ENCODE results near the gene EFCAB9.
"Not testable (repeated sequence)": the region's sequence is repeated elsewhere in the genome, so short reads cannot be mapped to it uniquely, and the experiment has no call there.

EFCAB9 gene

DNA sequence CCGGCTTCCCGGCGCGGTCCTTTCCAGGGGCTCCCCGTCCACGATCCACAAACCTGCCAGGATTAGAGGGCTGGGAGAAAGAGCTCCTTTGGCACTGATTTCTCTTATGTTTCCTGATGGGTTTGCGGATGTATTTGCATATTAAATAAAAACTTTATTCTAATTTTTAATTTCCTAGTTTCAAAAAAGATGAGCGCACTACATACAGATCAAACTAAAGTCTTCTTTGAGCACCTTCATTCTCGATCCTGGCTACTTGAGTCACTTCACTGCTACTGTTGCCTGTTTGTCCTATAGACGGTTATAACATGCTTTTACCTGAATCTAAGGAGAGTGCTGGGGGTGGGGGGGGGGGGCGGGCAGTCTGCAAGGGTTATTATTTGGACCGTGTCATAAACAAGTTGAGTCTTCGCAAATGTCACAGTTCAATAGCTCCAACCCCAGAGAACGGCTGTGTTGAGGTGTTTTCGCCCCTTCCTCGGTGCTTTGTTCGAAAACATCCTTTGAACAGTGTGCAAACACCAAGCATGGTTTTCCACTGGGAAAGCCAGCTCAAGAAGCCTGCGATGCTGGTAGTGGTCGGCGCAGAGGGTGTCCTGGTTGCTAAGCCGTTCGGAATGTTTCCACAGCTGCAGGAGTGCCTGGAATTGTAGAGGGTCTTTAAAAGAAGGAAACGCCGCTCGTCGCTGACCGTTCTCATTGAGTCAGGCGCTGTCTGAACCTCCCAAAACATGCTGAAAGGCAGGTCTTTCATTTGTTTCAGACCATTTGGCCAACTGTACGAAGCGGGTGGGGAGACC, 4.9 kb upstream of the EFCAB9 start:
- DNase-seq (ENCODE audit: low read depth) = no peak

DNA sequence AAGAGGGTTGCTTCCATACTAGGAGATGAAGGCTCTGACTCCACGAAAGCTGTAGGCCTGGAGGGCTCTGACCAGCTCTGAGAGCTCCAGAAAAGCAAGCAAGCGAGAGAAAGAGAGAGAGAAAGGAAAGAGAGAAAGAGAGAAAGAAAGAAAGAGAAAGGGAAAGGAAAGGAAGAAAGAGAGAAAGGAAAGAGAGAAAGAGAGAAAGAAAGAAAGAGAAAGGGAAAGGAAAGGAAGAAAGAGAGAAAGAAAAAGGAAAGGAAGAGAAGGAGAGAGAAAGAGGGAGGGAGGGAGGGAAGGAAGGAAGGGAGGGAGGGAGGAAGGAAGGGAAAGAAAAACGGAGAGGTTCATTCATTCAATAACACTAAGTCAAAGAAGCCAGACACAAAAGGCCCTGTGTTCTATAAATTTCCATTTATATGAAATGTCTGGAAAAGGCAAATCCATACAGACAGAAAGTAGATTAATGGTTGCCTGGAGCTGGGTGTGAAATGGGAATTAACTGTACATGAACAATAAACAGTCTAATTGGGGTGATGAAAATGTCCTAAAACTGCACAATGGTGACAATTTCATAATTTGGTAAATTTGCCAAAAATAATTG, 4.2 kb upstream of the EFCAB9 start:
- DNase-seq (ENCODE audit: low read depth) = no peak

DNA sequence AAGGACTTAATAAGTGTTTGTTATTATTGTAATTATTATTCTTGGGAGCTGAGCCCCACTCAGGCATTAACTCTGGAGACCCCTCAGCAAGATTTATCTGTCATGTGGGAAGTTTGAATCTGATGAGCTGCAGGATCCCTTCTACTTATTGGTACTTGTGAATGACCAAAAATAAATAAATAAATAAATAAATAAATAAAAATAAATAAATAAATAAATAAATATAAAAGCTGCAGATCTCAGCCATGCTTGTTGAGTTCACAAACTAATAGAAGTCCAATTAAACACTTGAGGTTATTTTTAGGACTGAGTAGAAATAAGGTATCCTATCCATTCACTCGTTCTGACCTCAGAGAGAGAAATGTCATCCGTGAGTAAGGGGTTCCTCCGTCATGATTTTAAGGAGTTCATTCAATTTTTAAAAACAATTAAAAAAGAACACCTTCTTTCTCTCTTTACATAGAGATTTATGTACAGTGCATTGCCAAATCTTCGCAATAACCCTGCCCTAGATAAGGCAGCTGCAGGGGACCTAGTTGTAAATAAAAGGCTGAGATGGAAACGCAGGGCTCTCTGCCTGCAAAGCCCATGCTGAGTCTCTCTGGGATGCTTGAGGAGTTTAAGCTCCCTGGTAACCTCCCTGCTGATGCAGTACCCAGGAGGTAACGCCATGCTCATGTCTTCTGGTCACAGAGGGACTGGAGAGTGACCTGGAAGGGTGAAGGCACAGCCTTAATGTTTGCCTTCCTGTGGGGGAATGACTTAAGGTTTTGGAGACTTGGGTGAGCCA, 1.2 kb downstream of the EFCAB9 start:
- no peak for DNase-seq (ENCODE audit: low read depth)

DNA sequence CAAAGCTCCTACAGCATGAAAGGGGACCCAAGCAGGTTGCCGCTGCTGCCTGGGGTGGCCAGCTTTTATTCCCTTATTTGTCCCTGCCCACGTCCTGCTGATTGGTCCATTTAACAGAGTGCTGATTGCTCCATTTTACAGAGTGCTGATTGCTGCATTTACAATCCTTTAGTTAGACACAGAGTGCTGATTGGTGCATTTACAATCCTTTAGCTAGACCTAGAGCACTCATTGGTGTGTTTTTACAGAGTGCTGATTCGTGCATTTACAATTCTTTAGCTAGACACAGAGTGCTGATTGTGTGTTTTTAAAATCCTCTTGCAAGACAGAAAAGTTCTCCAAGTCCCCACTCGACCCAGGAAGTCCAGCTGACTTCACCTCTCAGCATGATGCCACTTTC, 3.8 kb downstream of the EFCAB9 start:
- not testable (repeated sequence) for DNase-seq (ENCODE audit: low read depth)

DNA sequence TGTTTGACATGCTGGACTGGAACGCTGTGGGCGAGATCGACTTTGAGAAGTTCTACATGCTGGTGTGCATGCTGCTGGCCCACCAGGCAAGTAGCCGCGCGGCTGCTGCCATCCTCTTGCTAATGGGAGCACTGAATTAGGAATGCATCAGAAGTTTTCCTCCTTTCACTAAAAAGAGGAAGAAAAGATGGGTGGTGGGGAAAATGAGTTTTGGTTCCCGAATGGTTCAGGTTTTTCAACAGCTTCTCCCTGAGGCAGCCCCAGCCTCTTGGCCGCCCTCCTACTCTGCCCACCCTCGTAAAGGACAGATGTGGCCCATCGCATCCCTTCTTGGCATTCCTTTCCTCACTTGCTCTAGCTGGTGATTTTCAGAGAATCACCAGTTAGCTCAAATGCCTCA, 5.5 kb downstream of the EFCAB9 start:
- no peak for DNase-seq (ENCODE audit: low read depth)

DNA sequence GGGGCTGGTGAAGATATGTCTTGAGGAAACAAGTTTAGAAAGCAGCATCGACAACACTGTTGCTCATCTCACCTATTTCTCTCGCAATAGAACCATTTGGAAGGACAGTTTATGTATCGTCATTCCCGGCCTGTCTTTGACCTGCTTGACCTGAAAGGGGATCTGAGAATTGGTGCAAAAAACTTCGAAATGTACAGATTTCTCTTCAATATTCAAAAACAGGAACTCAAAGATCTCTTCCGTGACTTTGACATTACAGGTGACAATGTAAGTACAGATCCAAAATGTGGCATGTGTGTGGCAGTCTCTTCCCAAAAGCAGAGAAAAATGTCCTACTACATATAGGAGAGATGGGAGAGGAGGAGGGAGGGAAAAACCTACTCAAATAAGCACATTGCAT, 6.5 kb downstream of the EFCAB9 start:
- DNase-seq (ENCODE audit: low read depth) = no peak

DNA sequence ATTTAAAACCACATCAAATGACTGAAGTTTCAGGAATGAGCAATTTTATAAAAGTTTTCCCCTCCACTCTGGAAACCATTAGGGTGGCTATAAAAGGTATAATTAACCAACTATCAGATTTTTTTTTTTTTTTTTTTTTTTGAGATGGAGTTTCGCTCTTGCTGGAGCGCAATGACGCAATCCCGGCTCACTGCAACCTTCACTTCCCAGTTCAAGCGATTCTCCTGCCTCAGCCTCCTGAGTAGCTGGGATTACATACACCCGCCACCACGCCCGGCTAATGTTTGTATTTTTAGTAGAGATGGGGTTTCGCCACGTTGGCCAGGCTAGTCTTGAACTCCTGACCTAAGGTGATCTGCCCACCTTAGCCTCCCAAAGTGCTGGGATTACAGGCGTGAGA, 12.0 kb downstream of the EFCAB9 start:
- not testable (repeated sequence) for DNase-seq (ENCODE audit: low read depth)

DNA sequence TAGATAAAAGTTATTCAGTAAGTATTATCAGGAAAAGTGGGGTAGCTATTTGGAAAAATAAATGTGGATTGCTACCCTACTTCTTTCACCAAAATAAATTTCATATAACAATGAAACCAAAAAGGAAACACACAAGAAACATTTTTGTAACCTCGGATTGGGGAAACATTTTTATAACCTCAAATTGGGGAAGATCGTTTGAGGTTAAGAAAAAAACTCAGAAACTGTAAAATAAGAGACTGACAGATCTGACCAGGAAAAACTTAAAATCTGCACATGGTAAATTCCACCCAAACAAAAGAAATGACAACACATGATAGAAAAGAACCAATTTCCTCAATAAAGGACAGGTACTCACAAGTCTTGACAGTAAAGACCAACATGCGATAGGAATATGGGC, 13.5 kb downstream of the EFCAB9 start:
- DNase-seq (ENCODE audit: low read depth) = no peak

DNA sequence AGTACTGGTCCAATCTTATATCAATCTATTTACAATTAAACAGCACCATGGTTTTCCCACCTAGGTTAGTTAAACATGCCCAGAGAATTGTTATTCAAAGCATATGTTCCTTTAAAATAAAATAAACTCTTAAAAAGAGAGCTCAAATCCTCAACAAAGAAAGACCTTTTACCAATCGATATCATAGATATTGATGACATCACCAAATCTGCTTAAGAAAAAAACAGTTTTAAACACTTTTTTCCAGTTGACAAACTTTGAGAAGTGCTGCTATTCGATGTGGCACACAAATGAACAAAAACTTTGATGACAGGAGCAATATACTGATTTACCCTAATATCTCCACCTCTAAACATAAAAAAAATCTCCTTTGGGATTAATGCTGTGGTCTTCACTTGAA, 15.7 kb downstream of the EFCAB9 start:
- DNase-seq (ENCODE audit: low read depth) = no peak

DNA sequence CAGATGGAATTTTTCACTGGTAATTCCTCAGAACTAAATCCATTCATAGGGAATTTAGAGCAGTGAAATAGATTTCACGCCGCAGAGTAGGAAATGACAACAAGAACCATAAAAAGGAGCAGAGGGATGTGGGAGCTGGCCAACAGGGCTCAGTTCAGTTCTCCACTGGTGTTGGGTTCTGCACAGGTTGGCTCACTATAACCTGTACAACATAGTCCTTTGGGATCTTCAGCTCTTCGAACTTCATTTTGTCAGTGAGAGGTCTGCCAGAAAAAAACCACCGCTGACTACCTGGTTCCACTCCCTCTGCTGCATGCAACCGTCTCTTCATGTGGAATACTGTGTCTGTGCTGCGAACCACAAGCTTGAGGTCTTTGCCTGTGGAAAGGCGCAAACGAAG, 17.7 kb downstream of the EFCAB9 start:
- DNase-seq (ENCODE audit: low read depth) = no peak

DNA sequence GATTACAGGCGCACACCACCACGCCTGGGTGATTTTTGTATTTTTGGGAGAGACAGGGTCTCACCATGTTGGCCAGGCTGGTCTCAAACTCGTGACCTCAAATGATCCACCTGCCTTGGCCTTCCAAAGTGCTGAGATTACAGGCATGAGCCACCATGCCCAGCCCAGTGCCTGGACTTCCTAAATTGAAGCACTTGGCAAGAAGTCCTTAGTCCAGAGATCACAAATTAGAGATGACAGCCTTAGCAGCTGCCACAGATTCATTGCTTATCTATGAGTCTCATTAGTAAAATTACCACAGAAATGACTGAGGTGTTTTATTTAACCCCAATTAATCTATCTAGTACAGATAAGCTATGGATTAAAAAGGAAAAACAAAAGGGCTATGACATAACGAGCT, 19.2 kb downstream of the EFCAB9 start:
- DNase-seq (ENCODE audit: low read depth) = no peak

DNA sequence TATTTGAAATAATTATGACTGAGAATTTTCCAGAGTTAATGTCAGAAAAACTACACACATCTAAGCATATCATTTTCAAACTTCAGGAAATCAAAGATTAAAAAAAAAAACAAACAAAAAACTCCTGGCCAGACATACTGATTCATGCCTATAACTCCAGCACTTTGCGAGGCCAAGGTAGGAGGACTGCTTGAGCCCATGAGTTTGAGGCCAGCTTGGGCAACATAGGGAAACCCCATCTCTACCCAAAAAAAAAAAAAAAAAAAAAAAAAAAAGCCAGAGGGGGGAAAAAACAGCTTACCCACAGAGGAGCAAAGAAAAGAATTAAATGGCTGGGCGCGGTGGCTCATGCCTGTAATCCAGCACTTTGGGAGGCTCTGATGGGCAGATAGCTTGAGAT, 22.4 kb downstream of the EFCAB9 start:
- DNase-seq (ENCODE audit: low read depth) = no peak

DNA sequence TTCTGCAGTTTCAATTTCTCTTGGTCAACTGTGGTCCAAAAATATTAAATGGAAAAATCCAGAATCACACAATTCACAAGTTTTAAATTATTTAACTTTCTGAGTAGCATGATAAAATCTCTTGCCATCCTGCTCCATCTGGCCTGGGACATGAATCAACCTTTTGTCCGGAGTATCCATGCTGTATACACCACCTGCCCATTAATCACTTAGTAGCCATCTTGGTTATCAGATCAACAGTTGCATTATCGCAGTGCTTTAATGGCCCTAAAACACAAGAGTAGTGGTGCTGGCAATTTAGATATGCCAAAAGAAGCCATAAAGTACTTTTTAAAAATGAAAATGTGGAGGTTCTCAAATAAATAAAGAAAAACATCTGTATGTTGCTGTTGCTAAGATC, 25.3 kb downstream of the EFCAB9 start:
- no peak for DNase-seq (ENCODE audit: low read depth)

DNA sequence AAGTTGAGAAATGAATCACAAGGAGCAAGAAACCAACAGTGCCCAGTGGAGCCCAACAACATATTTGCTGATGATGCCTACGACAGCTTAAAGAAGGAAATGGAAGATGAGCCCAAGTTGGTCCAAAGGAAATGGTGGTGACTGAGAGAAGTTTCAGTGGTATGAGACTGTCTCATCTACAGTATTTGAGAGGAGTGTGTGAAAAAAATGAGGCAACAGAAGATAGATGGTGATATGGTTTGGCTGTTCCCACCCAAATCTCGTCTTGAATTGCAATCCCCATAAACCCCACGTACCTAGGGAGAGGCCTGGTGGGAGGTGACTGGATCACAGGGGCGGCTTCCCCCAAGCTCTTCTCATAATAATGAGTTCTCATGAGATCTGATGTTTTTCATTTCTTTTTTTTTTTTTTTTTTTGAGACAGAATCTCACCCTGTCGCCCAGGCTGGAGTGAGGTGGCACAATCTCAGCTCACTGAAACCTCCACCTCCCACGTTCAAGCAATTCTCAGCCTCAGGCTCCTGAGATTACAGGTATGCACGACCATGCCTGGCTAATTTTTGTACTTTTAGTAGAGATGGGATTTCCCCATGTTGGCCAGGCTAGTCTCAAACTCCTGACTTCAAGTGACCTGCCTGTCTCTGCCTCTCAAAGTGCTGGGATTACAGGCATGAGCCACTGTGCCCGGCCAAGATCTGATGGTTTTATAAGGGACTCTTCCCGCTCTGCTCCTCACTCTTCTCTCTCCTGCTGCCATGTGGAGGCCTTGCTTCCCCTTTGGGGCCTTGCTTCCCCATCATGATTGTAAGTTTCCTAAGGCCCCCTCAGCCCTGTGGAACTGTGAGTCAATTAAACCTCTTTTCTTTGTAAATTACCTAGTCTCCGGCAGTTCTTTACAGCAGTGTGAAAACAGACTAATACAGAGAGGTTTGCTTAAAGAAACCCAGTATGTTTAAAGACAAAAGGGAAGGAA, 30.2 kb downstream of the EFCAB9 start:
- DNase-seq (ENCODE audit: low read depth) = no peak

DNA sequence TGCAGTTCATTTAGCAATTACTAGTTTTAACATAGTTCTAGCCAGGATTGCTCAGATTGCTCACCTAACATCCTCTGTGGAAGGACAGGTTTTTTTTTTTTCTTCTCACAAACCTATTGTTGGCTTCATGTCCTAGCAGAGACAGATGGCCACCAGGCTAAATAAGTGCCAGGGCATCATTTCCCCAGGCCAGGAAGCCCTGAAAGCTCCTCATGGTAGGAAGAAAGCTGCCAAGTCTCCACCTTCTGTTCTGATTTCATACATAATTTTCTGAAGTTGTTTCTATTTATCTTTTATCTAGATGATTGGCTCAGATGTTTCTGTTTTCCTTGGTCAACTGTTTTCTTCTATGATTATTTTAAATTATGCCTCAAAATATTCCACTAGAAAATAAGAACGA, 31.0 kb downstream of the EFCAB9 start:
- DNase-seq (ENCODE audit: low read depth) = no peak

DNA sequence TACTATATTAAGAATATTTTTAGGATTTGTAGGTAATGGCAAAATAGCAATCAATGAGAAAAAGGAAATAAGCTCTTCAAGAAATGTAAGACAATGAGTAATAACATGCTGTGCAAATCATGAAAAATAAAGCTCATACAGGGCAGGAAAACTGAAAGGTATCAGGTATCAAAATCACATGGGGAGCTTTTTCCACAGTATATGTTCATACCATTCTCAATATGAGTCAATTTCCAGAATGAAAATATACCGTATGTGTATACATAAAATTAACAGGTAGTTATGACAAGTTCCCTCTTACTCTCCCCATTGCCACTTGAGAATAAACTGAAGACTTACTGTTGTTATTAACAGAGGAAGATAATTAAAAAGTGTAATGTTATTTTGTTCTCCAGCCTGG, 35.9 kb downstream of the EFCAB9 start:
- no peak for DNase-seq (ENCODE audit: low read depth)

DNA sequence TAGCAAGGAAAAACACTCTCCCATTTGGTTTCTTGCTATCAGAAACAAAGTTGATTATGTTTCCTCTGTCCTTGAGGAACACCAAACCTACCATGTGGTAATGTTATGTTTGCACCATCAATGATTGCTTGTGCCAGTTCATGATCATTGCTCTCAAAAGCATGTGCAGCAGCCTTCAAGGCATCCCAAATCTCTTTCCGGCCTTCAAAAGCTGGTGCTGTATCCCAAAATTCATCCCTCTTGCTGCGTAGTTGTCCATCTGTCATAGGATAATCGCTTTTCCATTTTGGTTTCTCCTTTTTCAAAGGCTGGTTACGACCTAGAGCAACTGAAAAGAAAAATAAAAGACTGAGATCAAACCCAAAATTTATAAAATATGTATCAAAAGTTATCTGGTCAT, 40.1 kb downstream of the EFCAB9 start:
- DNase-seq (ENCODE audit: low read depth) = no peak

DNA sequence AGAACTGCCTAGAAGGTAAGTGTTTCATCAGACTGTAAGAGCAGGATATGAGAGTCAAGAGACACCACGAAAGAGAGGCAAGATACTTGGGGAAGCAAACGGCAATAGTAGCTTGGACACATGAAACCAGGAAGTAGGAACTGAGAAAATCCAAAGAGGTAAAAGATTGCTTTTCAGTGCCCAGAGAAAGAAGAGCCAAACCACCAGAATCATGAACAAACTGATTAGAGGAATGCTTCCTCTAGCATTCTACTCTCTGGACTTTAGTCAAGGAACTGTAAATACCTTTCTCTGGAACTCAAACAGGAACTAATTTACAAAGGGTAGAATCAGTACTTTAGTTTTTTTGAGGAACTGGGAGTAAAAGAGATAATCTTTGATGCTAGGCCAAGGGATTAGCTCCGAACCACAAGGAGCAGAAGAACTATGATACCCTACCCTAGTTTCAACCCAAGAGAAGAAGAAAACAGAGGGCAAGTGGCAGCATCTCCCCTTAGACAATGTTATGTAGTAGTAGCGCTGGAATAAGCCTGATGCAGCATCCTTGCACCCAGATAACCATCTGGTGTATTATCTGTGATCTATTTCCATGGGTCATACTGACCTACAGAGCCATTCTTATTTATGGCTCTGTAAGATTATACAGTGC, 41.3 kb downstream of the EFCAB9 start:
- DNase-seq (ENCODE audit: low read depth) = peak; percentile 5

DNA sequence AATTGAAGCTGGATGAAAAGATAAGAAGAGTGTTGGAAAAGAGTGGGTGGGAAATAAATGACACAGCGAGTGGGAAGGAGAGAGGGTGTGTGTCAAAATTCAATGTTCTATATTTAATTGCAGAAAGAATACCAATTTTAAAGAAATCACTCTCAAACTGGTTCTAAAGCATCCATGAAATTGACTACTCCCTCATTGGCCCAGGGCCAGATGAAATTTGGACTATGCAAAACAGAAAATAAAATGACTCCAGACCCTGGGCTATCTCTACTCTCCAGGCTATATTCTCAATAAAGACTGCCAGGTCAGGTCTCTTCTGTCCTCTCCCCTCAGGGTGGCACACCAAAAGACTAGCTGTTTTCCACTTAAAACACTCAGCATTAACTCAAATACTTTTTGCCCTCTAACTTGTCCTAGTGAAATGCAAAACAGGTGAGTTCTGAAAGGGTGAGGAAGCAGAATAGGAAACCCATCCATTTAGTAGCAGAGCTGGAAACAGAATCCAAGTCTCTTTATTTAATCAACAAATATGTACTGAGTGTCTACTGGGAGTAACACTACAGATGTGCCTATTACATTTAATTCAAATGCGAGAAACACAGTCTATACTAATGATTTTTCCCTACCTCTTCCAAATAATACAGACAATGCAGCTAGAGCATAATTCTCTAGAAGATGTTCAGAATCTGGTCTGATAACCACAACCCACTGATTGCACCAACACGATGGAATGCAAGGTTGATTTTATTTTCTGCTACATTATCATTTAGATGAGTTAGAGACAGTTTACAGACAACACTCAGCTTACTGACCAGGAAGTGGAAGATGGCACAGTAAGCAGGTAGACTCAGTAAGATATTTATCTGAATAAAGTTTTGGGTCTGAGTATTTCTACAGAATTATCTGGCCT, 42.1 kb downstream of the EFCAB9 start:
- no peak for DNase-seq (ENCODE audit: low read depth)

DNA sequence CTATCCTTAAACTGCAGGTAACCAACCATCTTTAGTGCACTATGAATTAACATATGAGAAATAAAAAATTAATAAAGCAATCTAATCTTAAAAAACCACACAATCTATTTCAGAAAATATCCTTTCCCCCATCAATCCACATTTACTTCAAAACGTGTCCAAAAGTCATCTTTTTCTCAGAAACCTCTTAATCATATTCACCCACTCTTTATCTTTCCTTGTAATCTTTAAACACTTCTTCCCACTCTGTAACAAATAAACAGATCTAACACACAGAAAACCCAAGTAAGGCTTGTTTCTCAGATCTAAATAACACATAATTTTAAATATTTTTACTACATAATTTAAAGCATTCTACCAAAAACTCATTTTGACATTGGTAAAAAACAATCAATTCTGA, 44.4 kb downstream of the EFCAB9 start:
- no peak for DNase-seq (ENCODE audit: low read depth)
